GM21619 (cell line): ENCODE data around the gene DNMT3A.
A peak's percentile ranks its signal among the peaks of the same experiment; 100 is the strongest.

Source experiments
- ATAC-seq: cut with Tn5 transposase; IDR thresholded peaks from one replicate; pipeline ENCODE4 v1.9.1; 2021; ENCODE audit not compliant: unreplicated experiment

Gene DNMT3A

DNA sequence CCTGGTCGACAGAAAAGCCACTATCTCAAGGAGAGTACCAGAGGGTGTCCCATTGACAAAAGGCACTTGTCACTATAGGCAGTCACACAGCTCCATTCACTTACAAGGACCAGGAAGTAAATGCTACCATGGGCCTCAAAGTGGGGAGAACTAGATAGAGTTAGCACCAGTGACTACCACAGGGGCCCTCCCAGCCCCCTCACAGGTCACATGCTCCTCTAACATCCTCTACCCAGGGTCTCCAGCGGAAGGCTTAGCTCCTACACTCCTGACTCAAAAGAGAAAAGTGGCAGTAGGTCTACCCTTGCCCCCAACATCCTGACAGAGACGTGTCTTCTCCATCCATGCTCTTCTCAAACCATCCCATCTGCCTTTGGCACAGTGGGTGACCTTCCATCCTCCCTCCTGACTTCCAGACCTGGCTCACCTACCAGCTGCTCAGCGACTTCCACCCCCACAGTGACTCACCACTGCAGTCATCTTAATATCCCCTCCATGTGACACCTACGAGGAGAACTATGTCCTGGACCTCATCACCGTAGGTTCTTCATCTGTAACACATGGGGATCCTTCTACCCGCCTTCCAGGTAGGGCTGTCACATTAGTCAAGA lies 5.6 kb upstream of the DNMT3A start:
- ATAC-seq = no peak

GRCh38 chr2:25343187-25343825 lies 1.6 kb upstream of the DNMT3A start:
- no peak for ATAC-seq

GRCh38 chr2:25342372-25343186 lies 854 bp upstream of the DNMT3A start:
- ATAC-seq = peak; percentile 71

DNA sequence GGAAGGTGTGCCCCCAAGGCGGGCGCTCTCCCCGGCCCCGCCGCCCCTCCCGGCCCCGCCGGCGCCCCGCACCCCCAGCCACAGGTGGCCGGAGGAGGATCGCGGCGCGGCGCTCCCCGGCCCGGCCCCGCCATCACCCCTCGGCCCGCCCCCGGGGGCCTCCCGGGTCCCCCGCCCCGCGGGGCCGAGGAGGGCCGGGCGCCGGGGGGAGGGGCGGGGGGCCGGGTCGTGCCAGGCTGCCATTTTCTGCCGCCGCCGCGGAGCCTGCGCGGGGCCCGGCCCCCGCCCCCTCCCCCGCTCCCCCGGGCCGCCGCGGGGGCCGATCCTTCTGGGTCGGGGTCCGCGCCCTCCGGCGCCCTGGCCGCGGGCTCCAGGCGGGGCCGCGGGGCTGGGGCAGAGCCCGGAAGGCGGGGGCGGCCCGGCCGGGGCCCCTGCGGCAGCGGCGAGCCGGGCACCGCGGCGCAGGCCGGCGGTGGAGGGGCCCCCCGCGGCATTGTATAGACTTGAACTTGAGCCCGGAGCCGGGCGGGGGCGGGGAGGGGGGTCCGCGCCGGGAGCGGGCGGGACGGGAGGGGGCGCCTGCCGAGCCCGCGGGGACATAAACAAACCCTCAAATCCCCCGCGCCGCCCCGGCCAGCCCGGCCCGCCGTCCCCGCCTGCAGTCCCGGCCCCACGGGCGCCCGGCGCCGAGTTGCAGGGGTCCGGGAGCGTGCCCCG lies 556 bp downstream of the DNMT3A start:
- peak; percentile 7 for ATAC-seq

- no peak for ATAC-seq
Observed at GRCh38 chr2:25340181-25340921, 1.4 kb downstream of the DNMT3A start.

GRCh38 chr2:25339791-25340180 lies 1.9 kb downstream of the DNMT3A start:
- ATAC-seq = no peak

DNA sequence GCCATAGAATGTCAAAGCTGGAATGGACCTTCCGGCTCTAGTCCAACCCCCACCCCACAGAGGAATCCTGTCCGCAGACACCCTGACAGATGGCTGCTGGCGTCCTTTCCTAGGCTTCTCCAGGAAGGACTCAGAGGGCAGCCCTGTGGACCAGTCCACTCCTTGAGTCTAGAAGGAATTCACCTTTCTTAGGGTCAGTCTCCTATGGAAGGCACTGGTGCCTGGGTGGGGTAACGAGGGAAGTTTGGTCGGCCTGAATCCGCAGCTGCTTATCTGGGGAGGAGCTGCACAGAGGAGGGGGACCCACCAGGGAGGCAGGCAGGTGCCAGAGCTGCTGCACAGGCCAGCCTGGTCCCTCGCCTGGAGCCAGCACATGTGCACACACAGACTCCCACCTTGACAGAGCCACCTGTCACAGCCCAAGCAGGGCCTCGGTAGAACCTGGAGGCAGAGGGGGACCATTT lies 2.5 kb downstream of the DNMT3A start:
- ATAC-seq = no peak

DNA sequence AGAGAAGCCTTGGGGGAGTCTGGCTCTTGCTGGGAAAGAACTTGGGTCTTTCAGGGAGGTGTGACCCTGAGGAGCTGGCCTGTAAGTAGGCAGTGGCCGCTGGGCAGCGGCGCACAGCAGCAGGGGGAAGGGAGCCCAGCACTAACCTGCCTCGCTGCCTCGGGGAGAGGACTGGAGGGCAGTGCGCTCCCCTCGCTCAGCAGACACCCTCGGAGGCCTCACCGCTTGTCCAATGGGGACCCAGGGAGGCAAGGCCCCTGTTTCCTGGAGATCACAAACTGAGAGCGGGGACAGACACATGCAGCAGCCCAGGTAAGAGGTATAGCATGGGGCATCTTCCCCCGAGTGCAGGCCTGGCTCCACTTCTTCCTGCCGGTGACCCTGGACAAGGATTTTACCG lies 3.3 kb downstream of the DNMT3A start:
- no peak for ATAC-seq

DNA sequence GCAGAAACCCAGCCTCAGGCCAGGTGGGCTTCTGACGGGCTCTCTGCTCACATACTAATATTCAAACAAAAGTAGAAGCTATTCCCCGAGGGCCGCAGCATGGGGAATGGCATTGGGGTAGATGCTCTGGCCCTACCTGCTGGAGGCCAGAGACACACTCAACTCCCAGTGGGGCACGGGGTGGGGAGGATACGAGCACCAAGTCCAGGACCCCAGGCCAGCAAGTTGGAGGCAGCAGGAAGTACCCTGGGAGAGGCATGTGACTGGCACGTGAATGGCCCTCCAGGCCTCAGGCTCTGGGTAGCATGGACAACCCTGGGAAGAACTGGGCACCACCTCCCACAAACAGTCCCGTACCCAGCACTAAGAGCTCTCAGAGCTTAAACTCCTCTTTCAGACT lies 3.8 kb downstream of the DNMT3A start:
- no peak for ATAC-seq

GRCh38 chr2:25337276-25337675 lies 4.4 kb downstream of the DNMT3A start:
- no peak for ATAC-seq

- ATAC-seq = no peak
Observed at GRCh38 chr2:25336383-25336841, 5.3 kb downstream of the DNMT3A start.

GRCh38 chr2:25335971-25336370 lies 5.8 kb downstream of the DNMT3A start:
- no peak for ATAC-seq

- no peak for ATAC-seq
Observed at GRCh38 chr2:25335204-25335603, 6.5 kb downstream of the DNMT3A start.

DNA sequence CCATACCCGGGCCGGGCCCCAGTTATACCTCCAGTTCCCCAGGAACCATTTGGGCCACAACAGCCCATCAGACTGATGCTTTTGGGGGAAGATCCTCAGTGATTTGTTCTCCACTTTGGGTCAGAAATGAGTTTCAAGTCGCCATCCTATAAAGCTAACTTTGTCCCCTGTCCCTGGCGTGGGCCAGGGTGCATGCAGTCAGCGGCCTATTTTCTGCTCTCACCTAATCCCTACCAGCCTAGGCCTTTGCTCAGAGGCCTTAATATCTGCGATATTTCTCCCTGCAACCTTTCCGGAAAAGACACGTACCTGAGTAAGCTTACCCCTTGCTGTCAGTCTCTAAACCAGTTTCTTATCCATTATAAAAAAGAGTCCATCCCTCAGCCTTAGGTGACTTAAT lies 7.2 kb downstream of the DNMT3A start:
- no peak for ATAC-seq

DNA sequence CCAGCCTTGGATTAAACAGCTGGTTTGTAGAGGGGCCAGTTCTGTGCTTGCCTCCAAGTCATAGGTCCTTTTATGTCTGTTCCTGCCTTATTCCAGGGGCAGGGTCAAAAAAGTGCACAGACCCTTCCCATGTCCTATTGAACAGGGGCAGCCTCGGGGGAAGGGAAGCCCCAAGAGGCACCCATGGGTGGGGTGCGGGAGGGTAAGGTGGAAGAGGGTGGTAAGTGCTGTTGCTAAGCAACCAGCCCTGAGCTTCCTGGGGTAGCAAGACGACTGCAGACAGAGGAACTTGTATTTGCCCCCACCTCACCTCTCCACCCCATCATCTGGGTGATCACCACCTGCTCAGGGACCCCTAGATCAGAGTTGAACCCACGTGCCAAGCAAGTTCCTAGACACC lies 7.7 kb downstream of the DNMT3A start:
- ATAC-seq = no peak

GRCh38 chr2:25332571-25332970 lies 9.2 kb downstream of the DNMT3A start:
- no peak for ATAC-seq

DNA sequence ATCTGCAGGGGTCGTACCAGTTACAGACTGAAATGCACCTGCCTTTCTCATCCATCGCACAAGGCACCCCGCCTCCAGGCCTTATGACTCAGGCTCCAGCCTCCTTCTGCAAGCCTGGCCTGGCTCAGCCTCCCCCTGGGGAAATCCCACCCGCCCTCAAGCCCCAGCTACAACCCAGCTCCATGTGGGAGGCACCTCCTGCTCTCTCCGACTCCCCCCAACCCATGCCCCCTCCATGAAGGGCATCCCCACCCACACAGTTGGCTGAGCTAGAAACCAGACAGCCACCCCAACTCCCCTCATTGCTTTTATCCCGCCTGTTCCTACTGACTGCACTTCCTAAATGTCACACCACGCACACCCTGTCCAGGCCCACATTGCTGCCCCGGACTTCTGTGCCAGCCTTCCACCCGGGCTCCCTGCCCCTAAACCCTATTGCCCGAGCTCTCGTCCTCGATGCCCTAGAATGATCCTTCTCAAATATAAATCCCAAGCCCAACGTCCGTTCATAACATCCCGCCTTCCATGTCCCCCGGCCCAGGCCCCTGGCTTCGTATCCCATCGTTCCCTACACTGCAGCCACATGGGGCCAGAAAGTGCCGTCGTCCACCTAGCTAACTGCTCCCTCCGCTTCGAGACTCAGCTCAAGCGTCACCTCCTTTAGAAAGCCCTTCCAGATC lies 9.9 kb downstream of the DNMT3A start:
- ATAC-seq = no peak

DNA sequence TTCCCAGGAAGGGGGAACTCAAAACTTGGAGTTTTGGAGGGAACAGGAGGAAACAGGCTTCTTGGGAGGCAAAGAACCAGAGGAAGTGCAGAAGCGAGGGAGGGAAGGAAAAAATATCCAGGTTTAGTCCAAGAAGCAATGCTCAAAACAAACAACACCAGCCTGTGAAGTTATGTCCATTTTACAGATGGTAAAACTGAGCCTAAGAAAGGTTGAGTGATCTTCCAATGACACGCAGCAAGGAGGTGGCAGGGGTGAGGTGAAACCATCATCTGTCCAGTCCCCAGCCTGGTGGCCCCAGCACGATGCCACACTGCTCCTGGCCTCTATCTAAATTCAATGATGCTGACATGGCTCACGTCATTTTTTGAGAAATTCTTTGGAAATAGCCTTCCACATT lies 10.8 kb downstream of the DNMT3A start:
- no peak for ATAC-seq

DNA sequence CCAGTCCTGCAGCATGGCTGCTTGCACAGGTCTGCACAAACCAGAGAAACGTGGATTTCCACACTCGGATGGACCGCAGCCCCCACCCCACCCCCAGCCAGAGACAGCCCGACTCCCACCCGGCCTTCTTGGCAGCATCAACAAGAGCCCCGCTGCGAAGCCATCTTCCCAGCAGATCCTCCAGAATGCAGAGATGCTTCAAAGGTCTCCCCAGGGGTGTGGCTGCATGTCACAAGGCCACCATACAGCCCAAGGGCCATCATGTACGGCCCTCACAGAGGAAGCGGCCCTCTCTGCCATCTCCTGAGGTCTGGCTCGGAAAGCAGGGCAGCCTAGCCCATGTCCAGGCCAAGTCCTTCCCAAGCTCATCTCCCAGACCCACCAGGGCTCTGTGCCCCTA lies 11.5 kb downstream of the DNMT3A start:
- ATAC-seq = no peak
